Left hindlimb (tissue), 1 donor: Measurements from ENCODE around the gene DIP2B.
"Not testable (repeated sequence)": the region's sequence is repeated elsewhere in the genome, so short reads cannot be mapped to it uniquely, and the experiment has no call there.

Source experiments
- DNase-seq: peaks from one replicate; pipeline ENCODE4 v3.0.0-alpha.2; 2018

The DIP2B gene

DNA sequence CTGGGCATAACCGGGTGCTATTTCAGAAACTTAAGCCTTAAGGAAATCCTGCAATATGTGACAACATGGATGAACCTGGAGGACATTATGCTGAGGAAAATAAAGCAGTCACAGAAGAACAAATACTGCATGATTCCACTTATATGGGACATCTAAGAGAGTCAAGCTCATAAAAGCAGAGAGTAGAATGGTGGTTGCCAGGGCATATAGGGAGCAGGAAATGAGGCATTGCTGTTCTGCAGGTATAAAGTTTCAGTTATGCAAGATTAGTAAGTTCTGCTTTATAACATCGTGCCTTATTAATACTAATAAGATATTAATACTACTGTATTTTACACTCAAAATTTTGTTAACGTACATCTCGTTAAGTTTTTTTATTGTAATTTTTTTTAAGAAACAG, 134.9 kb downstream of the DIP2B start:
- no peak for DNase-seq

GRCh38 chr12:50640321-50640939, 135.6 kb downstream of the DIP2B start:
- DNase-seq: no peak

DNA sequence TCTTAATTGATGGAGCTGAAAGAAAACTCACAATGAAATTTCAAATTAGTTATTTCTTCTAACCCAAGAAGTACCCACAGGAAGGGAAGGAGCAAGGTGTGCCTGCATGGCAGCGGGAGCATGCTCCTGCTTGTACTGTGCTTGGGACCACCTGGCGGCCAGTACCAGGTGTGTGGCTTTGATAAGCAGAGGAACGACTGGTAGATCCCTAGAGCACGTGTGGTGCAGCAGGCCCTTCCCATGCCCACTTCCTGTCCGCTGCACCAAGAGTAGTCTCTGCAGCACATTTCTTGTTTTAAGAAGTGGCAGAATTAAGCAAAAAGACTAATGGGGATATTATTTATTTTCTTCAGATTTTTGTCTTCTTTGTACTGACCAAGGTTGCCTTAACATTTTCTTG, 136.8 kb downstream of the DIP2B start:
- no peak for DNase-seq

GRCh38 chr12:50642035-50642451, 137.3 kb downstream of the DIP2B start:
- DNase-seq: no peak

- no peak for DNase-seq
Observed at GRCh38 chr12:50642761-50643160, 138.0 kb downstream of the DIP2B start.

DNA sequence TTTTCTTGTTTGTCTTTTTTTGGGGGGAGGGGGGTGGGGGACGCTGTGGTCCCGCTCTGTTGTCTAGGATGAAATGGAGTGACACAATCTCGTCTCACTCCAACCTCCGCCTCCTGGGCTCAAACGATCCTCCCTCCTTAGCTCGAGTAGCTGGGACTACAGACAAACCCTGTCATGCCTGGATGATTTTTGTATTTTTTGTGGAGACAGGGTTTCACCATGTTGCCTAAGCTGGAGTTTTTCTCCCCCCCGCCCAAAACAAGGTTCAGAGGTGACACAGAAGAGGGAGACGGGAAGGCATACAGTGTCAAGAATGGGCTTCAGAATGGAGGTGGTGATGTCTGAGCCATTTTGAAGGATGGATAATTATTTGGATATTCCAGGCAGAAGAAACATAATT, 142.2 kb downstream of the DIP2B start:
- no peak for DNase-seq

GRCh38 chr12:50647479-50647878, 142.7 kb downstream of the DIP2B start:
- no peak for DNase-seq

- DNase-seq: no peak
Observed at GRCh38 chr12:50650285-50650684, 145.5 kb downstream of the DIP2B start.

DNA sequence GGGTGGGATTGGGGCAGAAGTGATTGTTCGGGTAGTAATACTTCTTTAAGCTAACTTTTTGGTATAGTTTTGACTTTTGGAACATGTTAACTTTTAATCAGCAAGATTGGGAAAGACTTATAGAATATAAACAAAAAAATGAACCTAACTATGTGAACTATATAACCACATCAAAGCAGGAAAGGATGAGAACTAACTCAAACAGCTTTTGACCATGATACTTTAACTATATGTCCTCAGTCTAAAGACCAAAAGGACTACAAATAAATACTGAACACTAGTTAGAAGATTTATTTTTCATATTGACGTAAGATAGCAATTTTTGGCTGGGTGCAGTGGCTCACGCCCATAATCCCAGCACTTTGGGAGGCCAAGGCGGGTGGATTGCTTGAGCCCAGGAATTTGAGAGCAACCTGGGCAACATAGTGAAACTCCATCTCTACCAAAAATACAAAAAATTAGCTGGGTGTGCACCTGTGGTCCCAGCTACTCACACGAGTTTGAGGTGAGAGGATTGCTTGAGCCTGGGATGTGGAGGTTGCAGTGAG, 150.7 kb downstream of the DIP2B start:
- DNase-seq: no peak

DNA sequence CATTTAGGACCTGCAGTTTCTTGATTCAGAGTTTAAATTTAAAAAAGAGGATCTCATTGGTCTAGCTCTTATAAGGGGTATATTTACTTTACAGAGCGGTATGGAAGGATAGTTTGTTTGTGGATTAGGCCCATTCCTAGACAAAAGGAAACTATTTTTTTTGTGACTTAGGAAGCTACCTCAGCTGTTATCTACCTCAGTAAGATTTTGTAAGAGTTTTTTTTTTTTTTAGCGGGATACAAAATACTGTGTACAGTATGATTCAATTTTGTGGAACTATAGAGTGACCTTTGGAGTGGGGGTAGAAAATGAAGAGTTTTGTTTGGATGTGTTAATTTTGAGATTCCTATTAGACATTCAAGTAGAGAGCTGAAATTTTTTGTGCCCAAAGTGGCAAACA, 154.5 kb downstream of the DIP2B start:
- DNase-seq: no peak

- no peak for DNase-seq
Observed at GRCh38 chr12:50659690-50660424, 155.1 kb downstream of the DIP2B start.

- no peak for DNase-seq
Observed at GRCh38 chr12:50660425-50660822, 155.6 kb downstream of the DIP2B start.

GRCh38 chr12:50661300-50662115, 156.7 kb downstream of the DIP2B start:
- DNase-seq: no peak

DNA sequence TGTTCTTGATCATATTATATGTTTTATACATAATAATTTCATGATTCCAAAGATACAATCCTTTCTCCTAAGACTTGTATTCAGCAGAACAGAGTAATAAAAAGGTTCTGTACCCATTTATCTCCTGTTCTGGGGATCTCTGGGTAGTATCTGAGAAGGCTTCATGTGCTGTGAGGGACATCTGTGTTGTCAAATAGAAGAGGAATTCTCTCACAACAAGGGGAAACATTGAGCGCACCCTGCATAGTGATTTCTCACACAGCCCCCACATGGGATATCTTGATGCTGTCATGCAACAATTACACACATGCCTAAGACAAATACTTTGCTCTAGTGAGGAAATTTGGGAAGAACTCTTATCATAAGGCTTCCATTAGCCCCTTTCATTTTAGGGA, 157.3 kb downstream of the DIP2B start:
- no peak for DNase-seq

GRCh38 chr12:50665170-50665569, 160.4 kb downstream of the DIP2B start:
- DNase-seq: no peak

DNA sequence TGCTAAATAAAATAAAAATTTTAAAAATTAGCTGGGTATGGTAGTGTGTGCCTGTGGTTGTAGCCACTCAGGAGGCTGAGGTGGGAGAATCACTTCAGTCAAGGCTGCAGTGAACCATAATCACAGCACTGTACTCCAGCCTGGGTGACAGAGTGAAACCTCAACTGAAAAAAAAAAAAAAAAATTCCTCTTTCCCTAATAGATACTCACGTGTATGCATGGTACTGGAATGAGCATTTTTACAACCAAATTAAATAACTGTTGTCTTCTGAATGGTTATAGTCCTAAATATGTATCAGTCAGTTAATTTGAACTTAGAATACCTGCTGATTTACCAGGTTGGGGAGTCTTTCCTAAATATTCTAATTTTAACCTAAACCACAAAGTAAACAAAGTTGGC, 160.8 kb downstream of the DIP2B start:
- no peak for DNase-seq

DNA sequence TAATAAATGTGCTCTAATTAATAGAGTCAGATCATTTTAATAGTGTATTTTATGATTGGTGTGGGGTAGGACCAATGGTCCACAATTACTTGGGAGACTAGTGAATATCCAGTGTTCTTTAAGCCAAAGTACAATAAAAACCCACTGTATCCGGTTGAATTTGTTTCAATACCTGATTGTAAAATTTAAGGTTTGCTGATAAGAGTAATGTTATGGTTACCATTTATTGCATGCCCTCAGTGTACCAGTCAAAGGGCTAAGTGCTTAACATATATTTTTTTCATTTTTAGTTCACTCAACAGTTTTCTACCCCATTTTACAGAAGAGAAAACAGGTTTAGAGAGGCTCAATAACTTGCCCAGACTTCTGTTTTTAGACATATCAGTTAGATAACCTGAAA, 161.2 kb downstream of the DIP2B start:
- DNase-seq: no peak

GRCh38 chr12:50672158-50672557, 167.4 kb downstream of the DIP2B start:
- no peak for DNase-seq

GRCh38 chr12:50676756-50677155, 172.0 kb downstream of the DIP2B start:
- DNase-seq: no peak

- no peak for DNase-seq
Observed at GRCh38 chr12:50677858-50678257, 173.1 kb downstream of the DIP2B start.

DNA sequence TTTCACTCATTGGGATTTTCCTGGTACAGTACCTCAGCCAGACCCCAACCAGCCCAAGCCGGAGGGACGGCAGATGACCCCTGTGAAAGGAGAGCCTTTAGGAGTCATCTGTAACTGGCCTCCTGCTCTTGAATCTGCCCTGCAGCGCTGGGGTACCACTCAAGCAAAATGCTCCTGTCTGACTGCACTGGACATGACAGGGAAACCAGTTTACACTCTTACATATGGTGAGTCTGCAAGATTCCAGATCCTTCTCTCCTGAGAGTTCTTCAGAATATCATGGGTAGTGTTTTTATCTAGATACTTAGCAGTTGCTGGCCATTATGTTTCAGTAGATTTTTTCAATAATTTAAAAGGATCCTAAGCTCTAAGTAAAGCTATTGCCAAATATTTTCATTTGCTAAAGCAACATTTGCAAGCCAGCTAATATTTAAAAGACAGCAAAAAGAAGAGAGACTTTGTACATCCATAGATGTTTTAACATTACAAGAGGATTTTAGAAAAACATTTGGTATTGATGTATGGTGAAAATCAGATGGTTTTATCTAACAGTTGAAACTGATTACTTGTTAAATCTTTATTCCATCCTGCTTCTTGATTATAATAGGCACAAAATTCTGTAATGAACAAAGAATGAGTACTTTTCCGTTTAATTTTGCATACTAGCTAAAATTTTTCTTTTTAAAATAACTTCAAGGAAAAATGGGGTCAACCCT, 174.0 kb downstream of the DIP2B start:
- no peak for DNase-seq

DNA sequence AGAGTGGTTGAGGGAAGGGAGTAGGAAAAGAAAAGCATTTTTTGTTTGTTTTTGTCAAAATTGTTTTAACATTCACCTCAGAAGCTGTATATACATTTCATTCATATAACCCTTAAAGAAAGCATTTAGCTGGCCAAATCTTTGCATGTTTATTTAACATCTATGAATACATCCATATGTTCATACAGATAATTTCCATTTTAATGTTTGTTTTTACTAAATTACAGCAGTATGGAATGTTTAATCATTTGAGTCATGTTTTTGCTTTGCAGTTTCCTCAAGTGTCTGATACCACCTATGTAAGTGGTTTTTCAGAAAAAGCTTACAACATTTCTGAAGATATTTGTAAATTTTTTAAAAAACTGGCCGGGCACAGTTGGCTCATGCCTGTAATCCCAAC, 174.8 kb downstream of the DIP2B start:
- no peak for DNase-seq

- not testable (repeated sequence) for DNase-seq
Observed at GRCh38 chr12:50681064-50681463, 176.3 kb downstream of the DIP2B start.
